NCI-H748 (cell line): ENCODE results near the gene HLCS.

Source experiments
- DNase-seq: peaks from one replicate; lab custom pipeline; 2025; ENCODE audit not compliant: unreplicated experiment; lab: John Stamatoyannopoulos, UW

Gene HLCS

GRCh38 chr21:36749935-36750575 is 216.4 kb downstream of the HLCS start:
- DNase-seq, result no peak

DNA sequence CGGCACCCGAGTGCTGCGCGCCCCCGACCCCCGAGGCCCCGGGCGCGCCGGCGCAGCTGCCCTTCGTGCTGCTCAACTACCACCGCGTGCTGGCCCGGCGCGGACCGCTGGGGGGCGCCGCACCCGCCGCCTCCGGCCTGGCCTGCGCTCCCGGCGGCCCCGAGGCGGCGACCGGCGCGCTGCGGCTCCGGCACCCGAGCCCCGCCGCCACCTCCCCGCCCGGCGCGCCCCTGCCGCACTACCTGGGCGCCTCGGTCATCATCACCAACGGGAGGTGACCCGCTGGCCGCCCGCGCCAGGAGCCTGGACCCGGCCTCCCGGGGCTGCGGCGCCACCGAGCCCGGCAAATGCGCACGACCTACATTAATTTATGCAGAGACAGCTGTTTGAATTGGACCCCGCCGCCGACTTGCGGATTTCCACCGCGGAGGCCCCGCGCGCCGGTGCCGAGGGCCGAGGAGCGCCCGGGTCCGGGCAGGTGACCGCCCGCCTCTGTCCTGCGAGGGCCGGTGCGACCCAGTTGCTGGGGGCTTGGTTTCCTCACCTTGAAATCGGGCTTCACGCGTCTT is 218.6 kb downstream of the HLCS start:
- peak; percentile 73 for DNase-seq

GRCh38 chr21:36747041-36747814 is 219.2 kb downstream of the HLCS start:
- peak; percentile 48 for DNase-seq

- DNase-seq, result no peak
Observed at GRCh38 chr21:36745459-36745858, 221.0 kb downstream of the HLCS start.

GRCh38 chr21:36744560-36745231 is 221.8 kb downstream of the HLCS start:
- DNase-seq, result no peak

GRCh38 chr21:36744190-36744559 is 222.3 kb downstream of the HLCS start:
- DNase-seq, result no peak

DNA sequence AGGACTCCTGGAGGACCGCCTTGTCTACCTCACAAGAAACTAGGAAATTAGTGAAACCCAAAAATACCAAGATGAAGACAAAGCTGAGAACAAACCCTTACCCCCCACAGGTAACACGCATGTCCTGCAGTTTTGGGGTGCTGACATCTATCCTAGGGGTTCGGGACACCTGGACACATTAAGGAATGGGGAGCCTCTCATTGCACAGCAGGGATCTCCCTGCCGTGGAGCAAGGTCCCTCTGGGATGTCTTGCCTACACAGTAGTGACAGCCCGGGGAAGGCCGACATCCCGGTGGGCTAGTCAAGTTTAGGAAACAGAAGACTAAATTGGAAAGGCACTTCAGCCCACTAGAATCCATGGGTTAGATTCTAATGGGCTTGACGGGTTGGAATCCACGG is 223.0 kb downstream of the HLCS start:
- no peak for DNase-seq

- no peak for DNase-seq
Observed at GRCh38 chr21:36743008-36743407, 223.5 kb downstream of the HLCS start.

DNA sequence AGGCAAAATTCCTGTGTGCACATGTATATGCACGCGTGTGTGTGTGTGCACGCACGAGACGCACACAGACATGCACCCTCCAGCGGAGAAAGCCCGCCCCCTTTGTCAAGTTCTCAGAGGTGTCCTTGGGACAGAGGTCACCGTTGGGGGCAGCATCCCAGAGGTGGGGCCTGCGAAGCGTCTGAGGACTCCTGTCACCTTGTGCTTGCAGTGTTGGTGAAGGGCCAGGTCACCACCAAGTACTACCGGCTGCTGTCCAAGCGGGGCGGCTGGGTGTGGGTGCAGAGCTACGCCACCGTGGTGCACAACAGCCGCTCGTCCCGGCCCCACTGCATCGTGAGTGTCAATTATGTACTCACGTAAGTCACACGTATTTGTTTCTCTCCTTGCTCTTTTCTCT is 225.0 kb downstream of the HLCS start:
- no peak for DNase-seq

DNA sequence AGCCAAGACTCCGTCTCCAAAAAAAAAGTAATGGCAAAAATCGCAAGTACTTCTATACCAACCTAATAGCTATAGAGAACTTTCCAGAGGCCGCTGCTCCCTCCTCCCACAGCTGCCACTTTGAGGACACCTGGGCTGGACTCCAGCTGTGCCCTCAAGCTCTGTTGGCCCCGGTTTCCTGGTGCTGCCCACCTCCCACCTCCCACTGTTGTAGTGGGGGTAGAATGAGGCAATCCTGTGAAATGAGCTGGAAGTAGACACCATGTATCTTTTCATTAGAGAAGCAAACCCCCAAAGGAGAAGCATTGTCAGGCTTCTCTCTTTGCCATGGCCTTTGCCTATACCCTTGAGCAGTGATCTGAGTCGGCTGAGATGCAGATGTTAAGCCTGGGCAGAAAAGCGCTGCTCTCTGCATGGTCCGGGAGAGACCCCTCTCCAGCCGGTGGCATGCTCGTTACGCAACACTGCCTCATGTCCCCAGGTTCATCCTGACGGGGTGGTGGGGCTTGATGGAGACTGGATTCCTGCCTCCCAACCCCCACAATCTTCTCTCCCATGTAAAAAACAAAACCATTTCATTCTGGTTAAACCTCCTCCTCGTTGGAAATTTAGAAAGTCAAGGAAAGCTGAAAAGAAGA is 227.9 kb downstream of the HLCS start:
- DNase-seq, result no peak

GRCh38 chr21:36735724-36736320 is 230.6 kb downstream of the HLCS start:
- DNase-seq, result no peak

DNA sequence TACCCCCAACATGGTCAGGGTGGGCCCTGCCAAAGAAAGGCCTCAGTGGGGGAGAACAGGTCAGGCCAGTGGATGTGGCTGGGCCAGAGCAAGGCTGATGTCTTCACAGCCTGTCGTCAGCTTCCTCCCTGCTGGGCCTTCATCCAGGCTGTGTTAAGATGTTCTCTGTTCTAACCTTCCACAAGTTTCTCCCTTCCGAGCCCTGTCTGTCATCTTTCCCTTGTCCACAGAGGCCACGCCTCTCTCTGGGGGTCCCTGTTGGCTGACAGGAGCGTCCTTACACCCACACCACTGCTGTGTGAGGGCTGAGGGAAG is 231.3 kb downstream of the HLCS start:
- no peak for DNase-seq

GRCh38 chr21:36734367-36735200 is 231.9 kb downstream of the HLCS start:
- no peak for DNase-seq

GRCh38 chr21:36733857-36734256 is 232.6 kb downstream of the HLCS start:
- DNase-seq, result no peak

DNA sequence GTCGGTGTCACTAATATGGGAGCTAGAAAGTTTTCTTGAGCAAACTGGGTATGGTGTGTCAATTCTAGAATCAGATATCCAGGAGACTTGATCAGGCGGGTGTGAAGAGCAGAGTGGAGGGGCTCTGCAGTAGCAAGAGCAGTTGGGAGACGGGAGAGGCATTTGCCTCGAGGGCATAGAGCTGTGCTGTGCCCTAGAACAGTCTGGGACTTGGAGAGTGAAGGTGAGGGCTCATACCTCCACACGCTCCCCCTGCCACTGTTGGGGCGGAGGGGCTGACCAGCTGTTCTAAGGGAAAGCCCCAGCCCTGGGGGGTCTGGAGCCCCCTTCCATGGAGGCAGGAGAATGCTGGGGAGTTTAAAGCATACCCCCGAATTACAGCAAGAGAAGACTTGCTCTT is 233.7 kb downstream of the HLCS start:
- no peak for DNase-seq

DNA sequence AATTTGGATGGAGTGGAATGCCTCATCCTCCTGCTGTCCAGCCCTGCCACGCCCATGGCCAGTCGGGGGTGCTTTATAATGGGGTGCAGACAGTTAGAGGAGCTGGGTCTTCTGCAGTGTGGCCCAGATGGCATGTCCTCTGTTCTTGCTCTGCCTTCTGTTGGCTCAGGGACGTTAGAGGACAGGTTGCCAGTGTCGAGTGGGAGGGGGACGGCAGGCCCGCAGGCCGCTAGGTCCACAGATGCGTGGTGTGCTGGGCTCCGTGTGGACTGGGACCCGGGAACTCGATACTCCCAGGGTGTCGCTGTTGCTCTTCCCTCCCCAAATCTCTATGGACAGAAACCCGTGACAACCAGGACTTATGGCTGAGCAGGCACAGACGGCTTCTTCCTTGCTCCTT is 234.3 kb downstream of the HLCS start:
- DNase-seq, result no peak

GRCh38 chr21:36730291-36731281 is 235.9 kb downstream of the HLCS start:
- DNase-seq, result no peak

DNA sequence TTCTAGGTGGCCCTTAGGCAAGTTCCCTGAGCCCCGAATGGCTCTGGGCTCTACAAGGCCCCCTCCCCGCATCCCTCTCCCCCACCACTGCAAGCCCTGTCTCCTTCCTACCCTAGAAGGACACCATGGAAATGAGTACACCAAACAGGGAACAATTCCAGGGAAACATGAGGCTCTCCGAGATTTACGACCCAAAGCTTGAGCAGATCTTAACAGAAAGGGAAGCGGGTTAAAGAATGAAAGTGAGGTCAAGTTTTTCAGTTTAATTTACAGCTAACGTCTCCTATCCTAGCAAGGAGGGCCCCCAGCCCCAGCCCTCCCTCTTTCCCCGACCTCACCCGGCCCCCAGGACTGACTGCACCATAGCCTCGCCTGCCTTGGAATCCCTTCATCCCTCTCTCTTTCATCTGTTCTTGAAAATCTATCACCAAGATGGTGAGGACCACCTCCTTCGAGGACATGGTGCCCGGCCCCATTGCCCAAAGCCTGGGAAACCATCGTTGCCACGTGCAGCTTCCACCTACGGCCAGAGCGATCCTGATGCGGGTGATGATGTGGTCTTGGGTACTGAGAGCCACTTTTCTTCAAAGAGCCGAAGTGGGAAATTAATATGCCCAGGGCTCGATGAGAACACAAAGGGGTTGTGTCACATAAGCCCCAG is 237.0 kb downstream of the HLCS start:
- no peak for DNase-seq
